GM21447 (cell line): ENCODE data around the gene UNC5C.

Experiments
- ATAC-seq: cut with Tn5 transposase; IDR thresholded peaks from one replicate; pipeline ENCODE4 v1.9.1; 2021; ENCODE audit not compliant: unreplicated experiment

The UNC5C gene

DNA sequence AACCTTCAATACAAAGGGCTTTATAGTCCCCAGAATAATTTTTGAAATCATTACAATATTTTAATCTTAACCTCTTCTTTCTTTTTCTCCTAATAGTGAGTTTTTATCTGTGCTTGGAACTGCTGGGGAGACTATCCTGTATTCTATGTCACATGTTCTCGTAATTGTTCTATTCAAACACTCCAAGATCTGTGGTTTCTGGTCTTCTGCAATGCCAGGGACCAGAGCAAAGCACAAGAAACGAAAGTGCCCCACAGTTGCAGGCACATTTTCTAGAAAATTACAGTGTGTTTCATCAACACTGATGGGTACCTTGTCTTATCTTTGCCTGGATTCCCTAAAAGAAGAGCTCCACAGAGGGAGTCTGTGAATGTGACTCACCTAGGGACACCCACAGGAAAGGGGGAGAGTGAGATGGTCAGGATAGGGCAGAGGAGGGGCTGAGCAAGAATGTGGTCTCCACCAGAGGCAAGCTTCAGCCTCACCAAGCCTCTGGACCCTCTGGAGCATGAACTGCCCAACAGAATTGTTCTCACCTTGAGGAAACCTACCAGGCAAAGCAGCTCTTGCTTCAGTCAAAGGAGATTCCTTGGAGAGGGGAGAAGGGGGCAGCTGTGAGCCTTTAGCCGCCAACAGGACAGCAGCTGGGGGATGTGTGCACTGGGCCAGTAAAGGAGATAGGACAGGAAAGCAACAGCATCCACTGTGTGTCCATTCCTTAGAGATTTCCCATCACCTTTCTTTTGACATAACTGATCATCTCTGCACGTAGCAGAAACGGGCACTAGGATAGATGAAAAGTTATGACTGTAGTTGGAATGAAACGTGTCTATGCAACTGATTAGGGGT, 25.9 kb downstream of the UNC5C start:
- no peak for ATAC-seq

- no peak for ATAC-seq
Observed at GRCh38 chr4:95517576-95518345, 31.0 kb downstream of the UNC5C start.

GRCh38 chr4:95516528-95517017, 32.2 kb downstream of the UNC5C start:
- ATAC-seq: no peak

GRCh38 chr4:95515589-95515988, 33.2 kb downstream of the UNC5C start:
- no peak for ATAC-seq

DNA sequence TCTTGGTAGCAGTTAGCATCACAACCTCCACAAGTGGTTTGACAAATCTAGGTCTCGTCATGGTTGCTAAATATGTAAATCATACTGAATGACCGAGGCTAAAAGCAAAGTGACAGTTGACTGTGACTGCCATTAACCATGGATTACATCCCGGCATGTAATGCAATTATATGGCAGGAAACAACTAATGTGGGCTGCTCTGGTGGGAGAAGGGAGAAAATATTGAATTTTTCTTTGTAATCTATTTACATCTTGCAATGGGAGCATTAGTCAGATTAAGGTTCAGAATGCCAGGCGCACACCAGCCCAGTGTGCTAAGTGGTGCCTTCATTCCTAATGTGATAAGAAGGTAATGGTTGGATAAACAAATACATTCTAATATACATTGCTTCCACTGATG, 35.8 kb downstream of the UNC5C start:
- ATAC-seq: no peak

DNA sequence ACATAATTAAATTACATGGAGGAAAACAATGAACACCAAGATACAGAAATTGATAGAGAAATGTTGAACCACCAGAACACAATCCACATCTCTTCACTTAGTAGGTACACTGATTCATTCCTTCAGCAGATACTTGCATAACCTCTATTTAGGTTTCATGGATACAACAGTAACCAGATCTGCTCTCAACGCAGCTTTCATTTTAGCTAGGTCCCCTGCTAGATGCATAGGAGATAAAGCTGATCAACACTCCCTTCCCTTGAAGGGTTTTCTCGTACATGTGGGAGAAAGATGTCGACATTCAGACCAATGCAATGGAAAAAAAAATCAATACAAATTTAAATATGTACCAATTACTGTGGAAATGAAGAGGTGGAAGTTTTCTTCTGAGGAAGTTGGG, 37.3 kb downstream of the UNC5C start:
- ATAC-seq: no peak

DNA sequence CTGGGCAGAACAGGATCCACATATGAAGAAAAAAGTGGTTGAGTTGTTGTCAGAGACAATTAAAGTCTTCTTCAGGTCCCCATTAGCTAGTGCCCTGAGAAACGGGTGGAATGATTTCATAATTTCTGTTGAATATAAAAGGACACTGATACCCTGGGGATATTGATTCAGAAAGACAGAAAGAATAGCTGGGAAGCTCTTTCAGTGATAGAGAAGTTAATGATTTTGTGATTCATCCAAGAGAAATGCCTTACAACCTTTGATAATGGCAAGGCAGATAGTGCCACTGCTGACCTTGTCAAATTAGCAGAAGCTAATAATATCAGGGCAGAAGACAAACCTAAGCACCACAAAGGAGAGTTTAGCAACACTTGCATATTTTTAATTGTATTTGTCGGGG, 37.9 kb downstream of the UNC5C start:
- no peak for ATAC-seq

DNA sequence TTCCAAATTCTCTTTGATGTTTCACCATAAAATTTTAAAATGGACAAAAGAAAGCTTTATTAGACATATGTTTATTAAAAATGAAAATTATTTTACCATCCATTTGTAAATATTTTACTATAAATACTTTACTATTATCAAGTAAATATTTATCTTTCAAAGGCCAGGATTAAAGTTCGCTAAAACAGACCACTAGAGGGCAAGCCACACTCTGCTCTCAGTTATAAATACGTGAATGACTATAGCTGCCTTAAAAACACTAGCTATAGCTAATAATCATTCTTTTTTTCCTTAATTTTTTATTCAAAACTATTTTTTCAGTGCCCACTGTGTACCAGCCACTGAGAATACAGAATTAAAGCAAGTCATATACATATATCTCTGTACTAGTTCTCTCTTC, 38.6 kb downstream of the UNC5C start:
- ATAC-seq: no peak

DNA sequence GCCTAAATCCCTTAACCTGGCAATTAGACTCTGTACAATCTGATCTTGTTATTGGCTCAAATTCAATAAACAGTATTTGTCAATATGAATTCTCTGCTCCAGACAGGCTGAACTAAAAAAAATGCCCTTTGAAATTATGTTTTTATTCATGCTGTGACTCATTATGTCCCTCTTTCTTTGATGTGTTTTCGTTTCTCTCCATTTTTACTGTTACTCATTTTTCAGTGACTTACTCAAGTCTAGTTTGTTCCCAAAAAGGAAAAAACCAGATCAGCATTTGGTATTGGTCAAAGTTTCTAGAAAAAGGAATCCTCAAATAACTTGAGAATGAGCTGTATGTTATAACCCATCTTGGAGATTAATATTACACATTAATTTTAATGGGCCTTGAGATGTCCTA, 40.4 kb downstream of the UNC5C start:
- ATAC-seq: no peak

DNA sequence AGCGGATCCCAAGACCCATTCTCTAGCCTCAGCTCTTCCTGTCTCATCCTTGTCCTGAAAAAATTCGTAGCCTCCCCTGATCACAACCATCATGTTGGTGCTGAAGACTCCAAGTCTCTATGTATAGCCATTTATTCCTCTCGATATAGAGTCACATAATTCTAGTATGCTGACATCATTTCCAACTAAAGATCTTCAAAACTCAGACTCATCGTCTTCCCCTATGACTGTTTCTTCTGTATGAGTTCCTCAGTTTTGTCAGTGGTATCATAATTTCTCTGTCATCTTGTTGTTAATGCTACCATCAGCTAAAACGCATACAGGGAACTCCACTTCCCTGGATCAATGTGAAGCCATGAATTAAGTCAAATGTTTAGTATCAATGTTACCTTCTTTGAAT, 41.2 kb downstream of the UNC5C start:
- no peak for ATAC-seq

GRCh38 chr4:95507147-95507546, 41.6 kb downstream of the UNC5C start:
- no peak for ATAC-seq

DNA sequence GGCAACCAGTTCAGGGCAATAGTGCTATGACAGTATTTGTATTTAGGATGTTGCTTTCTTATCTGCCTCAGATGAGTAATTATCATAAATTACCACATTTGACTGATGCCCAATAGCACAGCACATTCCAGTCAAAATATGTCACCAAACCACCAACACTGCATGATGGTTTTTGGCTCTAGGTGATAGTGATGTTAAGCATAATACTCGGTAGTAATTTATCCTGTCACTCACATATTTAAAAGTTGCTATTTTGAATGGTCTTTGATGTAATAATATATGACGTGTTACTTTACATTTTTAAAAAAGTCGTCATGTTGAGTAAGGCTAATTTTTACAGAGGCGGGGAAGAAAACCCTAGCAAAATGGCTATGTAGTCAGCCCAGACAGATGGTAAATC, 42.5 kb downstream of the UNC5C start:
- ATAC-seq: no peak

- no peak for ATAC-seq
Observed at GRCh38 chr4:95505799-95506198, 43.0 kb downstream of the UNC5C start.

- ATAC-seq: no peak
Observed at GRCh38 chr4:95505151-95505550, 43.6 kb downstream of the UNC5C start.

DNA sequence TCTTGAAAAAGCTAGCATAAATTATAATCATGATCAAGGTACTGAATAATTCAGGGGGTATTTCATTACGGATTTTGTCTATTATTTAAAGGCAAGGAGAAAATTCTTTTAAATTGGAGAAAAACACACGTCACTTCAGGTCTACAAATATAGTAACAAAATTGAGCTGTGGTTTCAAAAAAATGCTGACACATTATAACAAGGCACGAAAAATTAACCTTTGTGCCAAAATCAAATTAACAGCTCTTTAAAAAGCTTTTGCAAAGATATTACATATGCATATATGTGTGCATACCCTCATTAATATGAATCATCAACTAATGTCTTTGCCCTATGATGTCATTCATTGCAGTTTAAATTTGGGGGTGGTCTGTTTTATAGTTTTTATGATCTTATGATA, 44.3 kb downstream of the UNC5C start:
- no peak for ATAC-seq

- no peak for ATAC-seq
Observed at GRCh38 chr4:95500361-95500760, 48.4 kb downstream of the UNC5C start.

GRCh38 chr4:95499291-95499696, 49.5 kb downstream of the UNC5C start:
- no peak for ATAC-seq

DNA sequence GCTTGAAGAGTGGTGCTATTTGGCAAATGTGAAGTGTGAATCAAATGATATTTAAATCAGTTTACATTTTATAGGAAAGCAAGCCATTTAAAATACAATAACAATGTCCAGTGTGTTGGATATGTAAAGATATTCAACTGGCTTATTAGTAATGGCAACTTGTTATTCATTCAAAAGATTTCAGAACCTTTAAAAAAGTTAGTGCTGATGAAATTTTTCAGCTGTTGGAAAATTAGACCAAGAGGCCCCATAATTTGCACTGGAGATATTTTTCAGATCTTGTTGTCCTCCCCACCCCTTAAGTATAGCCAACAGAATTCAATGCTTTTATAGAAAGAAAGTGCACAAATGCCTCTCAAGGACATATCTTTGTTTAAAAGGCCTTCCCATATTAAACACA, 54.6 kb downstream of the UNC5C start:
- ATAC-seq: no peak

- no peak for ATAC-seq
Observed at GRCh38 chr4:95478679-95479078, 70.1 kb downstream of the UNC5C start.

DNA sequence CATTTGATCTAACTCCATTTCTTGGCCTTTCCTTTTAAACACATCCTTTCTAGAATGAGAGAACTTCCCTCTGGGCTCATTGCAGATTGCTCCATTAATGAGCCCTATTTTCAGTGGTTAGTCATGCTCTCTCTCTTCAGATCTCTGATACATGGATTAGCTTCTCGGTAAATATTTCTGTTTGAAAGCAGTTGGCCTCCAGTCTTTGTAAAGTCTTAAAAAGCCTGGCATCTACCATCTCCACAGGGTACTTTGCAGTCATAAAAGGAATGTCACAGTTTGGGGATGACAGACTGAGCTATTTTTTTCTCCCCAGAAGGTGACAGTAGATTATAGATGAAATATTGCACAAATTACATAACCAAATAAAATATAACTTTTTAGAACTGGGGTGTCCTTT, 72.7 kb downstream of the UNC5C start:
- ATAC-seq: no peak

- ATAC-seq: no peak
Observed at GRCh38 chr4:95472534-95472933, 76.2 kb downstream of the UNC5C start.

DNA sequence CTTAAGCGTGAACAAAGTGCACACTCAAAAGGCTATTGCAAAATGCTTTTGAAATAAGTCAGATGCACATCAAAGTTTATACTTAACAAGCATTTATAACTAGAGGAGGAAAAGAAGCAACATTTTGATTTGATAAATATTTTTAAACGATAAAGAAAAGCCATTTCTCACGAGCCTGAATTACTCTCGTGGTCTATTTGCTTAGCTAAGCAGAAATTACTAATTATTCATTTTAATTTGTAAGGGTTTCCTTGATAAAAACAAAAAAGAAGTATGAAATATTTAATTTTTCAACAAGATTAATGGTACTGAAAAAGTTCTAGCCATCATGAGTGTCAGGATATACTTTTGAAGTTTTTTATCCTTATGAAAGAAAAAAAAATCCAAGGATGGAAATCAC, 78.2 kb downstream of the UNC5C start:
- ATAC-seq: no peak
